ENCODE data around the gene CCDC12. TPM values are rescaled to one million over a fixed set of nuclear protein-coding genes. Genes with fewer than 3 reads are reported as not detected.

The CCDC12 gene
- total and polyA plus RNA-seq, 2 of the 13 experiments (the other 11 are each of a cell fraction or from before 2014, with no cell fraction given): 30.1 to 49.5 TPM

- Histone ChIP-seq H3K36me3 (replicated peaks in 1 of 2; ENCODE audit: control insufficient read depth in 1 of 2, insufficient read depth in 2 of 2, low read length in 2 of 2) (peaks cover 30 to 59% of the 10 kb centered on the region in 2 experiments), H3K27ac (ENCODE audit: extremely low read length, insufficient read depth, low read length) (no peak overlapping the region), H3K9me3 (ENCODE audit: low read length) (no peaks in the 10 kb centered on the region; the same call in 1 of the 2 replicates), H3K27me3 (ENCODE audit: control insufficient read depth in 1 of 2, insufficient read depth in 2 of 2, low read length in 2 of 2) (no peaks in the 10 kb centered on the region), H2AFZ (ENCODE audit: low read length) (no peak overlapping the region), H3K9ac (ENCODE audit: insufficient read depth, low read depth, low read length) (no peak overlapping the region), H3K4me3 (replicated peaks in 1 of 3; ENCODE audit: insufficient read depth in 1 of 3, low read depth in 2 of 3, low read length in 3 of 3) (no peak overlapping the region), H4K20me1 (ENCODE audit: insufficient read depth, low read length) (no peaks in the 10 kb centered on the region; the same call in 1 of the 2 replicates), H3K4me1 (ENCODE audit: insufficient read depth, low read length) (0 out of 2 replicates have a peak, but pooled peaks cover 5% of the 10 kb centered on the region), H3K79me2 (ENCODE audit: insufficient read depth, low read length) (no peaks in the 10 kb centered on the region), H3K4me2 (ENCODE audit: low read depth, low read length) (no peak overlapping the region)
- POLR2A ChIA-PET: no interaction called here
- no TSS peak for BruUV-seq (replicated peaks)
- in situ Hi-C loops (cut with HindIII; ENCODE audit: extremely low pct_ligation_motif_present, low pct_unique_long_range_greater_than_20kb): no loop called here
- CTCF ChIA-PET (ENCODE audit: low intra/inter-chr PET ratio, low total read pairs): no interaction called here
- ATAC-seq: no peak
- WGBS (ENCODE audit: low lambda C conversion rate): 96% methylated on average over 1 of the region's 1 CpG
- FAIRE-seq: no peak
- DNase-seq (ENCODE audit: low spot score): no peak
- TF ChIP-seq CHD2 (IDR thresholded peaks at IDR 0.05; ENCODE audit: low read depth, low read length): no peak
- no peak for TF ChIP-seq CEBPG (CRISPR knock-in tag; IDR thresholded peaks at IDR 0.05)
- TF ChIP-seq ZNF446 (CRISPR knock-in tag; IDR thresholded peaks at IDR 0.05): no peak
- no peak for TF ChIP-seq MAF1 (CRISPR knock-in tag; IDR thresholded peaks at IDR 0.05; ENCODE audit: borderline replicate concordance)
- no peak for TF ChIP-seq ZBTB34 (CRISPR knock-in tag; IDR thresholded peaks at IDR 0.05)
- no peak for TF ChIP-seq PTBP1 (IDR thresholded peaks at IDR 0.05; ENCODE audit: low read depth, low read length, poor library complexity, severe bottlenecking)
- no peak for TF ChIP-seq FOSL1 (CRISPR knock-in tag; IDR thresholded peaks at IDR 0.05; ENCODE audit: borderline replicate concordance)
- TF ChIP-seq ARID3A (IDR thresholded peaks at IDR 0.05; ENCODE audit: low read depth, low read length): no peak
- no peak for TF ChIP-seq CSRNP2 (CRISPR knock-in tag; conservative IDR thresholded peaks at IDR 0.05; ENCODE audit: low read depth)
- no peak for TF ChIP-seq SP4 (CRISPR knock-in tag; IDR thresholded peaks at IDR 0.05)
- TF ChIP-seq E2F5 (CRISPR knock-in tag; conservative IDR thresholded peaks at IDR 0.05): no peak
- TF ChIP-seq NCOA1 (CRISPR knock-in tag; IDR thresholded peaks at IDR 0.05): no peak
- no peak for TF ChIP-seq ZNF530 (CRISPR knock-in tag; IDR thresholded peaks at IDR 0.05; ENCODE audit: low read depth)
- intact Hi-C loops (cut with micrococcal nuclease; ENCODE audit: unreplicated experiment): no loop called here
These were observed 58.3 kb downstream of the CCDC12 start for GRCh38 chr3:46918202-46918601.
